ENCODE measurements around the gene ZC3H12A.

DNA sequence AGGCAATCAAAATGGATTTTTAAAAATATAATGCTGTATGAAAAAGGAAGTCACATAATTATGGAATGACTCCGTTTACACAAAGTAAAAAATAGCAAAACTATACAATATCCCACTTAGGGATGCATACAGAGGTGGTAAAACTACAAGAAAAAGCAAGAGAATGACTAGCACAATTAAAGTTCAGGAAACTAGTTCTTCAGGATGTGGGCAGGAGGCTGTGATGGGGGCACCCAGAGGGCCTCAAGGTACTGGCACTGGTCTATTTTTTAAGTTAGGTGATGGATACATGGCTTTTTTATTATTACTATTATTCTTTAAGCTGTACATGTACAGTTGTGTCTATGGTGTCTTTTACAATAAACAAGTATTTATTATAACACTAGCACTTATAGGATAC lies 1.4 kb upstream of the ZC3H12A start:
- TF ChIP-seq, protein P1, sequence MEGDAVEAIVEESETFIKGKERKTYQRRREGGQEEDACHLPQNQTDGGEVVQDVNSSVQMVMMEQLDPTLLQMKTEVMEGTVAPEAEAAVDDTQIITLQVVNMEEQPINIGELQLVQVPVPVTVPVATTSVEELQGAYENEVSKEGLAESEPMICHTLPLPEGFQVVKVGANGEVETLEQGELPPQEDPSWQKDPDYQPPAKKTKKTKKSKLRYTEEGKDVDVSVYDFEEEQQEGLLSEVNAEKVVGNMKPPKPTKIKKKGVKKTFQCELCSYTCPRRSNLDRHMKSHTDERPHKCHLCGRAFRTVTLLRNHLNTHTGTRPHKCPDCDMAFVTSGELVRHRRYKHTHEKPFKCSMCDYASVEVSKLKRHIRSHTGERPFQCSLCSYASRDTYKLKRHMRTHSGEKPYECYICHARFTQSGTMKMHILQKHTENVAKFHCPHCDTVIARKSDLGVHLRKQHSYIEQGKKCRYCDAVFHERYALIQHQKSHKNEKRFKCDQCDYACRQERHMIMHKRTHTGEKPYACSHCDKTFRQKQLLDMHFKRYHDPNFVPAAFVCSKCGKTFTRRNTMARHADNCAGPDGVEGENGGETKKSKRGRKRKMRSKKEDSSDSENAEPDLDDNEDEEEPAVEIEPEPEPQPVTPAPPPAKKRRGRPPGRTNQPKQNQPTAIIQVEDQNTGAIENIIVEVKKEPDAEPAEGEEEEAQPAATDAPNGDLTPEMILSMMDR (IDR thresholded peaks at IDR 0.05 in 8 of 11, conservative IDR thresholded peaks at IDR 0.05 in 3 of 11) = no peak
- TF ChIP-seq POLR2A (IDR thresholded peaks at IDR 0.05) (no peak), POLR2AphosphoS5 (IDR thresholded peaks at IDR 0.05) (no peak)
